ENCODE data around the gene GGN. TPM values are rescaled to one million over a fixed set of nuclear protein-coding genes. Genes with fewer than 3 reads are reported as not detected.
A peak's percentile ranks its signal among the peaks of the same experiment; 100 is the strongest.
"Not testable (repeated sequence)": the region's sequence is repeated elsewhere in the genome, so short reads cannot be mapped to it uniquely, and the experiment has no call there.

The GGN gene
- total and polyA plus RNA-seq, 7 donors, result 0.28 TPM; not detected in 6

- Histone ChIP-seq H3K4me1 (no peaks in the 10 kb centered on the region), H3K36me3 (no peaks in the 10 kb centered on the region), H3K27ac (no peak overlapping the region), H3K4me3 (no peak overlapping the region), H3K27me3 (peaks cover 0 to 29% (median 6%) of the 10 kb centered on the region in 3 donors), H3K9me3 (no peaks in the 10 kb centered on the region)
- 88 to 90% methylated on average over 3 of the region's 3 CpGs for WGBS, 2 donors
- intact Hi-C loops (cut with DNase I), result no loop called here
- no peak for TF ChIP-seq POLR2AphosphoS5 (IDR thresholded peaks at IDR 0.05)
- no peak for TF ChIP-seq POLR2A (IDR thresholded peaks at IDR 0.05)
- no peak for TF ChIP-seq EP300 (IDR thresholded peaks at IDR 0.05)
- TF ChIP-seq CTCF (IDR thresholded peaks at IDR 0.05), result no peak
- DNase-seq, result no peak
Observed at GRCh38 chr19:38350883-38351282, 37.0 kb downstream of the GGN start.

GRCh38 chr19:38346837-38347236 is 41.0 kb downstream of the GGN start:
- no peak for DNase-seq
- WGBS, 2 donors, result 75 to 87% methylated on average over 4 of the region's 4 CpGs
- TF ChIP-seq POLR2AphosphoS5 (IDR thresholded peaks at IDR 0.05), result no peak
- no peak for TF ChIP-seq CTCF (IDR thresholded peaks at IDR 0.05)
- TF ChIP-seq POLR2A (IDR thresholded peaks at IDR 0.05), result no peak
- no peak for TF ChIP-seq EP300 (IDR thresholded peaks at IDR 0.05)
- H3K4me1 ChIP-seq, result no peaks in the 10 kb centered on the region
- no peaks in the 10 kb centered on the region for H3K9me3 ChIP-seq
- intact Hi-C loops (cut with DNase I), result no loop called here
- no peaks in the 10 kb centered on the region for H3K36me3 ChIP-seq
- H3K4me3 ChIP-seq, result no peak overlapping the region
- H3K27ac ChIP-seq, result no peak overlapping the region
- H3K27me3 ChIP-seq, result no peaks in the 10 kb centered on the region

- Histone ChIP-seq H3K9me3 (no peaks in the 10 kb centered on the region), H3K27me3 (no peaks in the 10 kb centered on the region), H3K4me3 (no peak overlapping the region), H3K27ac (no peak overlapping the region), H3K4me1 (peaks cover 0 to 12% (median 8%) of the 10 kb centered on the region in 4 donors), H3K36me3 (peaks cover 0 to 6% (median 2%) of the 10 kb centered on the region in 4 donors)
- DNase-seq, result no peak
- TF ChIP-seq POLR2AphosphoS5 (IDR thresholded peaks at IDR 0.05) (no peak), EP300 (IDR thresholded peaks at IDR 0.05) (no peak), CTCF (IDR thresholded peaks at IDR 0.05) (no peak), POLR2A (IDR thresholded peaks at IDR 0.05) (no peak)
- WGBS, 2 donors, result 95 to 96% methylated on average over 2 of the region's 2 CpGs
- intact Hi-C loops (cut with DNase I), result no loop called here
Observed at GRCh38 chr19:38340927-38341326, 46.9 kb downstream of the GGN start.

GRCh38 chr19:38339011-38339410 is 48.8 kb downstream of the GGN start:
- intact Hi-C loops (cut with DNase I), result loop anchor here (10.0 kb wide), 1 partner anchor 786 kb away; the partner anchor contains the start of gene PAK4

GRCh38 chr19:38337360-38337653 is 50.5 kb downstream of the GGN start:
- no peak for DNase-seq
- Histone ChIP-seq H3K27ac (peak overlapping the region; percentile 92 to 98 (median 94)), H3K4me3 (peak overlapping the region; percentile 52 to 69 (median 64)), H3K4me1 (peaks cover 0 to 17% (median 14%) of the 10 kb centered on the region in 4 donors), H3K9me3 (no peaks in the 10 kb centered on the region), H3K27me3 (no peaks in the 10 kb centered on the region), H3K36me3 (peaks cover 0 to 6% (median 2%) of the 10 kb centered on the region in 4 donors)
- 51 to 66% methylated on average over 10 of the region's 10 CpGs for WGBS, 2 donors
- intact Hi-C loops (cut with DNase I), result loop anchor here (10.0 kb wide), 1 partner anchor 787 kb away; the partner anchor contains the start of gene PAK4
- TF ChIP-seq POLR2A (IDR thresholded peaks at IDR 0.05) (no peak), CTCF (IDR thresholded peaks at IDR 0.05) (no peak), EP300 (IDR thresholded peaks at IDR 0.05) (no peak), POLR2AphosphoS5 (IDR thresholded peaks at IDR 0.05) (no peak)

More at GRCh38 chr19:38339011-38339410, 48.8 kb downstream of the GGN start:
- H3K27me3 ChIP-seq, H3K4me3 ChIP-seq, H3K9me3 ChIP-seq, H3K27ac ChIP-seq, H3K36me3 ChIP-seq, DNase-seq: not testable (repeated sequence)
- WGBS, 2 donors, result 56 to 70% methylated on average over 4 of the region's 4 CpGs
- peaks cover 0 to 17% (median 14%) of the 10 kb centered on the region in 4 donors for H3K4me1 ChIP-seq

Data from sigmoid colon (tissue), 7 donors.